DND-41 (cell line): ENCODE measurements around the gene PTPN7.

Experiments
- CTCF ChIP-seq: IDR thresholded peaks from 2 replicates; pipeline ENCODE4 v1.5.1; 2012; ENCODE audit warnings: borderline replicate concordance, low read length, moderate library complexity, mild to moderate bottlenecking; ENCODE audit not compliant: poor library complexity, severe bottlenecking; ENCODE audit errors: extremely low read depth
- EZH2 ChIP-seq: IDR thresholded peaks from 3 replicates; pipeline ENCODE4 v1.6.1; 2012; ENCODE audit warnings: borderline replicate concordance, low read depth, mild to moderate bottlenecking, moderate library complexity, low read length, inconsistent platforms; ENCODE audit not compliant: severe bottlenecking

- no peak for TF ChIP-seq CTCF
- no peak for TF ChIP-seq EZH2
These were observed 34.0 kb downstream of the PTPN7 start for GRCh38 chr1:202126426-202126825.
